HG03469 (cell line): ENCODE measurements around the gene GPX1.

Source experiments
- ATAC-seq: cut with Tn5 transposase; IDR thresholded peaks from one replicate; pipeline ENCODE4 v1.9.1; 2021; ENCODE audit warnings: mild to moderate bottlenecking, moderate library complexity, moderate number of reproducible peaks; ENCODE audit not compliant: unreplicated experiment

Gene GPX1

GRCh38 chr3:49316696-49317457 lies 41.3 kb downstream of the GPX1 start:
- ATAC-seq: no peak

- no peak for ATAC-seq
Observed at GRCh38 chr3:49313896-49314688, 44.1 kb downstream of the GPX1 start.

GRCh38 chr3:49311283-49311682 lies 46.9 kb downstream of the GPX1 start:
- ATAC-seq: no peak

GRCh38 chr3:49310677-49311076 lies 47.5 kb downstream of the GPX1 start:
- no peak for ATAC-seq
